H1 (cell line): ENCODE results near the gene MCUB. TPM values are rescaled to one million over a fixed set of nuclear protein-coding genes. Genes with fewer than 3 reads are reported as not detected.

Experiments
- CREB1 ChIP-seq: IDR thresholded peaks from 2 replicates; pipeline ENCODE4 v1.6.1; 2012; ENCODE audit warnings: inconsistent platforms
- EGR1 ChIP-seq: IDR thresholded peaks from 2 replicates; pipeline ENCODE4 v1.6.1; 2011; ENCODE audit warnings: low read depth, low read length, borderline replicate concordance
- PHF8 ChIP-seq: fragments of 200-600 bp; sonication (generic); conservative IDR thresholded peaks from 2 replicates; pipeline ENCODE4 v1.7.1; 2012; ENCODE audit warnings: low read depth, mild to moderate bottlenecking, inconsistent platforms, low read length, moderate library complexity
- SIRT6 ChIP-seq: IDR thresholded peaks from one replicate; pipeline ENCODE4 v1.7.1; 2012; ENCODE audit warnings: low read length, inconsistent platforms
- TAF1 ChIP-seq: IDR thresholded peaks from 2 replicates; pipeline ENCODE4 v1.6.1; 2011; ENCODE audit warnings: mild to moderate bottlenecking, low read depth, low read length
- polyA plus RNA-seq, 7 experiments: library from polyadenylated mRNA; depleted of rRNA in 3 of 7; stranded (reverse) in 5 of 7; unstranded in 2 of 7; fragments of >200 nt in 5 of 7; fragments of 200-250 nt in 2 of 7; gene quantifications; 1 replicate in 5 of 7; 2 replicates in 1 of 7; 4 replicates in 1 of 7; pipeline versions ENCODE4 v1.2.1 to v1.2.3, GENCODE V29; 2011 to 2013; ENCODE audit warnings: missing spikeins in 2 of 7, mixed read lengths in 2 of 7
- total RNA-seq: library from RNA; stranded (reverse); fragmentation: NEBNext Ultra II Directional; extraction: Animal tissue kit (Norgen Biotek cat#: 25700); gene quantifications from 2 replicates; pipeline ENCODE4 v1.2.1, GENCODE V29; 2021

MCUB gene
- total and polyA plus RNA-seq, 2 of the 8 experiments (the other 6 are each of a cell fraction or from before 2014, with no cell fraction given), result 15.2 to 19.4 TPM

GRCh38 chr4:109699553-109700225, 139.6 kb downstream of the MCUB start (continued):
- TF ChIP-seq PHF8 (no peak), SIRT6 (no peak), TAF1 (no peak), CREB1 (no peak), EGR1 (no peak)
